ENCODE measurements around the gene ITGA2B.
"Not testable (repeated sequence)": the region's sequence is repeated elsewhere in the genome, so short reads cannot be mapped to it uniquely, and the experiment has no call there.

Gene ITGA2B

DNA sequence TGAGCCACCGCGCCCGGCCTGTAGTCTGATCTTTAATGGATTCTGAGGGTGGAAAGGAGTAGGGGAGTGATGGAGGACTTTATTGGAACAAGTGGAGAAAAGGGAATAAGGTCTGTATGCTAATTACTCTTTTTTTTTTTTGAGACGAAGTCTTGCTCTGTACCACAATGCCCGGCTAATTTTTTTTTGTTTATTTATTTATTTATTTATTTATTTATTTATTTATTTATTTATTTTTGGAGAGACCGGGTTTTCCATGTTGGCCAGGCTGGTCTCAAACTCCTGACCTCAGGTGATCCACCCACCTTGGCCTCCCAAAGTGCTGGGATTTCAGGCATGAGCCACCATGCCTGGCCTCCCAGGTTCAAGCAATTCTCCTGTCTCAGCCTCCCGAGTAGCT lies 59.9 kb downstream of the ITGA2B start:
- DNase-seq (ENCODE audit: low read depth) = not testable (repeated sequence)

DNA sequence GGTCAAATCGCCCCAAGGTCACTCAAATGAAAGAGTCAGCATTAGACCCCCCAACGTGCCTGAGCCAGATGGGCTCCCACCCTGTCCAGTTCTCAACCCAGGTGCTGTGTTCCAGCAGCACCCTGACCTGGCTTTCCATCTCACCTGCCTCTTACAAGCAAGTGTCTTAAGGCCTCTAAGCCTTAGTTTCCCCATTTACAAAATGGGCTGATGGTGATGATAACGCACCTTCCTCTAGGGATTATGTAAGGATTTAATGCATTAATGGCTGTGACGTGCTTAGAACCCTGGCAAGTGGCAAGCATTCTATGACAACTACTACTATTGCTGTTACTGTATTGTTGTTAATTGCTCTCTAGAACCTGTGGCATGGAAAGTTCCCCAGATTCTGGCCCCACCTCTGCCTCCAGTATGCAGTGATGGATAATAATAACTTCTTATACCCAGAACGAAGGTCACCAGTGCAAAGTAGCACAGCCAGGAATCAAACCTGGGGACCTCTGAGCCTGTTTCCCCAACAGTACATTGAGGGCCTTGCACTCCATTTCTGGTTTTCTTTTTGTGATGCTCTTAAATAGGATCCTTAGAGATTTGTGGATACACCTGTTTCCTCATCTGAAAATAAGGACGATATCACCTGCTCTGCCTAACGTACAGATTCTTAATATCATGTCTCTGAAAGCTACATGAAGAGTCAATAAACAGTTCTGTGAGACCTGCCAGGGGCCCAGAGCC lies 61.6 kb downstream of the ITGA2B start:
- DNase-seq (ENCODE audit: low read depth) = no peak

DNA sequence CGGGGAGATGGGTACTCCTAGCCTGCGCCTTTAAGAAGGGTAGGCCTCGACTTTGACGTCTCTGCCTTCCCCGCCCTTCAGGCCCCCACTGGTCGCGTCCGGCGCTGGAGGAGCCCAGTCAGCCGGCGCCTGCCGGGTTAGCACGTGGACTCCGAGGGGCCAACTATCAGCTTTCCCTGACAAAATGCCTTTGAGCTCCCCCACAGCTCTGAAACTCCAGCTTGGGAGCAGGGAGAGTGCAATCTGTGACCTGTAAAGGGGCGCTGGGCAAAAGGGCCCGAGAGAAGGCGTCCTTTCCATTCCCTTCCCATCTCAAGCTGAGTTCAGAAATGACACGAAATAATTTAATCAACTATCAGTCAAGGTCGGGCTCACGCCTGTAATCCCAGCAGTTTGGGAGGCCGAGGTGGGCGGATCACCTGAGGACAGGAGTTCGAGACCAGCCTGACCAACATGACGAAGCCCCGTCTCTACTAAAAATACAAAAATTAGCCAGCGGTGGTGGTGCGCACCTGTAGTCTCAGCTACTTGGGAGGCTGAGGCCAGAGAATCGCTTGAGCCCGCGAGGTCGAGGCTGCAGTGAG lies 62.5 kb downstream of the ITGA2B start:
- DNase-seq (ENCODE audit: low read depth) = peak; percentile 64

DNA sequence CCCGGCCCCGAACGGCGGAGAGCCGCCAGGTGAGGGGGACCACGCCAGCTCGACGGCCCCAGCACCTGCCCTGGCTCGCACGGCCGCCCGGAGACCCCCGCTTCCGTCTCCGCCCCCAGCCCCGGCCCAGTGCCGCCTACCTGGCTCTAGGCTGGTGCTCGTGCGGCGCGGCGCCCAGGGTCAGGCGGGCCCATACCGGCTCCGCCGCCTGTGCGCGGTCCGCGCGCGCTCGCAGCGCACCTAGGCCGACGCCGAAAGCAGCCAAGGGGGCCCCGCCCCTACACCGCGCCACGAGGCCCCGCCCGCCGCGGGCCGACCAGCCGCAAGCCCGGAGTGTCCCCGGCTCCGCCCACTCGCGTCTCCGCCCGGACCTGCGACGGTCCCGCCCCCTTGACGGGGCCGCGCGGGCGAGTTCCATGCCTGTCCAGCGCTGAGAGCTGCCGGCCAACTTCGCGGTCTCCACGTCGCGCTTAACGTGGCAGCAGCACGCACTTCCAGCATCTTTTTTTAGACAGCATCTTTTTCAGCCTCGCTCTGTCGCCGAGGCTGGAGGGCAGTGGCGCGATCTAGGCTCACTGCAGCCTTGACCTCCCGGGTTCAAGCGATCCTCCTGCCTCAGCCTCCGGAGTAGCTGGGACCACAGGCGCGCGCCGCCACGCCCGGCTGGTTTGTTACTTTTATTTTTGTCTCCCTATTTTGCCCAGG lies 64.7 kb downstream of the ITGA2B start, which contains the start of gene SLC25A39:
SLC25A39 (minus strand) TSS at position 253 of the 705 bp plus-strand sequence. CDS start 1,261 bp downstream, outside the sequence.
- DNase-seq (ENCODE audit: low read depth) = peak; percentile 36

DNA sequence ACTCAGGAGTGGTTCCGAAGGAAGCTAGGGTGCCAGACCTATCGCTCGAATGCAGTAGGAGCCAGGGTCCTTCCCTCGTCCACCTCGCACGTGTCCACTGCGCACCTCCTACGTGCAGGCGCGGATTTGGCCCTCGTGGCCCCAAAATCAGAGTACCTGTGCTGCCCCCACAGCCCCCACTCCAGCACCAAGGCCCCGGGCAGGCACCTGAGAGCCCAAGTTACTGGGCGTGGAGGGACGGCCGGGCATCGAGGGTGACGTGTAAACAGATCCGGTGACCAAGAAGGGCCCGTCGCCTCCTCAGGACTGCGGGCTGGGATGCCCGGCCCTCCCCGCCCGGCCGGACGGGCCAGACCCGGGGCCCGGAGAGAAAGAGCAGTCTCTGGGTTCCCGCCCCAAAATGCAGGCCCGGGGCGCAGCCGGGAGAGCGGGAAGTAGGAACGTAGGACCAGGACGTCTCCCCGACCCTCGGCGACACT lies 65.3 kb downstream of the ITGA2B start:
- DNase-seq (ENCODE audit: low read depth) = no peak

DNA sequence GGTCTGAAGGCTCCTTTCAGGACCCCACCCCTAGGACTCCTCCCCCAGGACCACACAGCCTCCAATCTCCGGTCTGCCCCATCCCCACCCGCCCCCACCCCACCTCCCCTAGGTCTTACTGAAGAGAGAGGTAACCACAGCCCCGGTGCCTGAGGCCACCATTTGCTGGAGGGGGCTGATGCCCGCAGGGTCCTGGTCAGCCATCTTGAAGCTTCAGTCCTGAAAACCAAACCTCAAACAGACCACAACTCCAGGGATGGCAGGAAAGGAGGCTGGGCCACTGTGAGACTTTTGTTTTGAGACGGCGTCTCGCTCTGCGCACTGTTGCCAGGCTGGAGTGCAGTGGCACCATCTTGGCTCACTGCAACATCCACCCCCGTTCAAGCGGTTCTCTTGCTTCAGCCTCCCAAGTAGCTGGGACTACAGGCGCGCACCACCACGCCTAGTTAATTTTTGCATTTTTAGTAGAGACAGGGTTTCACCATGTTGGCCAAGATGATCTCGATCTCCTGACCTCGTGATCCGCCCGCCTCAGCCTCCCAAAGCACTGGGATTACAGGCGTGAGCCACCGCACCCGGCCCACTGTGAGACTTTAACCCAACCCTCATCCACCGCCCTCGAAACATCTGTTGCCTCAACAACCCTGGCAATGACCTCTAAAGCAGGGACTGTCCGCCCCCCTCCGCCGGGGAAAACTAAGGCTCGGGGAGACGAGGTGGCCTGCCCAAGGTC lies 65.9 kb downstream of the ITGA2B start:
- DNase-seq (ENCODE audit: low read depth) = no peak

DNA sequence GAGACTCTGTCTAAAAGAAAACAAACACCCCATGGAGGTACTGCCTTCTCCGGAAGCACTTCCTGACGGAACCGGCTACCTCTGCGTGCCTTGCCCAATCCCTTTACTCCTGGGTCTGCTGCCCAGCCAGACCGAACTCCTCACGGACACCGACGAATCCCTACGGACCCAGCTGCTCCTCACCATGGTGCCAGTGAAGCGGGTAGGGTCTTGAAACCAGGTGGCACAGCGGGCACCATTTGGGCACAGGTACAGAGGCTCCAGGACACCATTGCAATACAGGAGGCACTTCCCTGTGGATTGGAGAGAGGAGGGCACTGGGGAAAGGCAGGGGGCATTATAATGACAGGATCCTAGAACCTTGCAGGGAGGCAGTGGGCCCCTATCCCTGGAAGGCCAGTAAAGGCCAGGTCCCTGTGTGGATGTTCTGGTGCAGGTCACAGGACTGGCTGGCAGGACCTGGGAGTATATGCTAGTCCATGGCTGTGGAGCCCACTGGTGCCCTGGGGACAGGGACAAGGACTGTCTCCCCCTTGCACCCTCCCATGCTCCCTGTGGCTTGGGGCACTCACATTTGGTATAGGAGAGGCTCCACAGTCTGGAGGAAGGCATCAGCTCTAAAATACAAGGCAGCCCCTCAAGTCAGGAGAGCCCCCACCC lies 67.1 kb downstream of the ITGA2B start:
- DNase-seq (ENCODE audit: low read depth) = no peak
